Subcutaneous adipose tissue (tissue), 4 donors: ENCODE results near the gene DCUN1D5. TPM values are rescaled to one million over a fixed set of nuclear protein-coding genes. Genes with fewer than 3 reads are reported as not detected.

Source experiments
- CTCF ChIP-seq: fragments of 450-650 bp; IDR thresholded peaks from one replicate; pipeline ENCODE4 v1.5.1; 2016; ENCODE audit warnings: low read depth, mild to moderate bottlenecking, control low read depth, antibody characterized with exemption, moderate library complexity
- total RNA-seq, 4 donors: library from RNA; depleted of rRNA; stranded (reverse); fragments of >200 nt; gene quantifications; one replicate each; pipeline ENCODE4 v1.1.0, GENCODE V29; 2016

The DCUN1D5 gene
- total RNA-seq, 4 donors from 2014 or later = 23.8 to 47.8 (median 37.2) TPM

GRCh38 chr11:103055221-103055890, 36.6 kb downstream of the DCUN1D5 start:
- TF ChIP-seq CTCF = no peak

DNA sequence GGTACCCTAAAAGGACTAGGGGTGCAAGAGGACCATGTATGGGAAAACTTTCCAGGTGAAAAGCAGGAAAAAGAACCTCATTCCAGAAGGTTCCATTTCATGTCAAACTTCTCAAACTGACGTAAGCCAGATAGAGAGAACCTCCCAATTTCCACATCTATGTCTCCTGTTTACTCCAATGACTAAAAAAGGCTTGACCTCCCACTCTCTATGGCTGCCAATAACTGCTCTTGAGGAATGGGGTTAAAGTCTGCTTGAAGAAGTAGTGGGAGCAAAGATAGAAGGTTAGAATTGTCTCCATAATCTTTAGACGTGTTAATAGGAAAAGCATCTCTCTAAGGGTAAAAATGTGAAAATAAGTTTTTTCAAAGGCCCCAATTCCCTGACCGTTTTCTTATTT, 38.0 kb downstream of the DCUN1D5 start:
- TF ChIP-seq CTCF = no peak

- TF ChIP-seq CTCF = no peak
These were observed 40.0 kb downstream of the DCUN1D5 start for GRCh38 chr11:103051981-103052380.

DNA sequence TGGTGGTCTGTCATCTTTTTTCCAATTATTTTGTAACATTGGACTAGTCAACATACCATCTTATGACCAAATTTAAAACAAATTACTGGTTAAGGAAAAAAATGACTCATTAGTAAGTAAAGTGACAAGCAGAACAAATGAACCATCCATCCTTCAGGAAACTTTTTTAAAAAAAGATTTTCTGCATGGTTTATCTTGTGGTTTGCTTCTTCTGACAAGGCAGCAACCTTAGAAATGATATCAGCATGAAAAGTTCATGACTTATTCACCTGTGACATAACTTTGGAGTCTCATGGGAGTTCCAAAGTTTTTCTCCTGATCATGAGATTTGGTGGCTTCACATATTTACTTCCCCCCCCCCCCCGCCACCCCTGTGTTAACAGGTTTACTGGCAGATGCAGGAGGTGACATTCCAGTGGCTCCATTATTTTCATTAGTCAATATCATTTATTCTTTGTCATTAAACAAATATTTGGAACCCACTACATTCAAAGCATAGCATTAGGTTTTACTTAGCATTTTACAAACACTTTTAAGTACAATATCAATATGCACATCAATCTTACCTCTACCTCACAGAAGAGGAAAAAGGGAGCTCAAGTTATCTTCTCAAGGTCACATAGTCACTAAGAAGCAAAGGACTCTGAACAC, 40.7 kb downstream of the DCUN1D5 start:
- no peak for TF ChIP-seq CTCF

DNA sequence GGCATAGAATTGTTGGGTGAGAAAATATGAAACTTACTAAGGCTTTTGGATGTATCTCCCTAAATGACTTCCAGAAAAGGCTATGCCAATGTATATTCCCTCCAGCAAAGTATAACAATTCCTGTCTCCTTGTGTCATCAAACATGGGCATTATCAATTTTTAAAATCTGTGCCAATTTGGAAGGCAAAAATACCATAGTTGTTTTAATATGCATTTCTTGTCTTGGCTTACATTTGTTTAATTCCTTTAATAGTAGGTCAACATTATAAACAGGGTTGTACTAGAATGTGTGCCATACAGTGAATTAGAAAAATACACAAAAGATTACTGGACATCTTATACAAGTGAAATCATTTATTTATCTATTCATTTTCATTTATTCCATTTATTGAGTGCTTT, 41.6 kb downstream of the DCUN1D5 start:
- no peak for TF ChIP-seq CTCF

GRCh38 chr11:103047837-103048236, 44.1 kb downstream of the DCUN1D5 start:
- TF ChIP-seq CTCF = no peak

DNA sequence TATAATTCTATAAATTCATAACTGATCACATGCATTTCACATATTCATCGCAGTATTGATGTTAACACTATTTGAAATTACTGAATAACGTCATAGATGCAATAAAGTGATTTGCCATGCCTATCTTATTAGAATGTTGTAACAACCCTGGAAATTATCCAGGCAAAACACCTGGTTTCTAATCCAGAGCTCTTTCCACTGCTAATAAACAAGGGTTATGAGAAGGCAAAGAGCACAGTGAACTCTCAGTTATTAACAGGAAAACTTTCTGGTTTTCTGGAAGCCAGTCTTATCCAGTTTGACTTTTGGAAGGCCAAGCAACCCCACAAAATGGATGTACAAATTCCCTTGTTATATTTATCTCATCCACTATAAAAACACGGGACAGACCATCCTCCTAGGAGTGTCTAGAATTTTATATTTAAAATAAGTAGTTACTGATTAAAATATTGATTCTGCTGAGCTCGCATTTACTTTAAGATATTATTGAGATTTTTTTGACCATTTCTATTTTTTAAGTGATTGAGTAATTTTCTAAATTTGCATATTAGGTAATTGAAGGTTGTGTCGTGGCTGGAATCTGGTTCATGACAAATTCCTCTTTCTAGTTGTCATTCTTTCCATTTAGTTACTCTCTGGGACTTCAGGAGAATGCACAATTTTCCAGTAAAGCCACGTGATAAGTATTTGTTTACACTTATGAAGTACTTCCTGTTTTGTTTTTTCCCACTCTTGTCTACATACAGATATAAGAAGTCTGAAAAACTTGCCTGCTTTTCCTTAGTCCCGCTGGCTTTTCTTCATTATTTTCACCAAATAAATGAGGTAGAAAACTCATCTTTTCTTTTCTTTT, 47.9 kb downstream of the DCUN1D5 start:
- TF ChIP-seq CTCF = no peak
